Liver (tissue), 3 donors: Measurements from ENCODE around the gene TNFRSF12A.

Experiments used
- CTCF ChIP-seq: fragments of 150-350 bp; IDR thresholded peaks from 2 replicates; pipeline ENCODE4 v1.5.1; 2017; ENCODE audit warnings: improper control_type of control experiment, low read depth, low read length; ENCODE audit not compliant: missing input control
- EGR1 ChIP-seq, 2 donors: IDR thresholded peaks; 2 replicates each; pipeline ENCODE4 v1.6.1; 2016 to 2018; ENCODE audit warnings: antibody characterized with exemption in 2 of 2, low read depth in 2 of 2
- TAF1 ChIP-seq: conservative IDR thresholded peaks from 2 replicates; pipeline ENCODE4 v1.6.1; 2016; ENCODE audit warnings: antibody characterized with exemption, mild to moderate bottlenecking
- donor health status: healthy.
- donor health status: healthy.

- TF ChIP-seq EGR1 (IDR thresholded peaks at IDR 0.05; ENCODE audit: low read depth in 2 of 2) (no peak), TAF1 (no peak), CTCF (no peak)
These were observed 25.8 kb downstream of the TNFRSF12A start, which contains the start of gene MMP25 for GRCh38 chr16:3045758-3046640.
